Calu3 (cell line): Measurements from ENCODE around the gene PXMP2. TPM values are rescaled to one million over a fixed set of nuclear protein-coding genes. Genes with fewer than 3 reads are reported as not detected.
"Not testable (repeated sequence)": the region's sequence is repeated elsewhere in the genome, so short reads cannot be mapped to it uniquely, and the experiment has no call there.

Source experiments
- BruUV-seq: library from RNA; stranded (reverse); fragments of 400-500 nt; replicated peaks from 2 replicates; lab custom pipeline; 2021; lab: Mats Ljungman, UMichigan
- CTCF ChIA-PET: fragments of 300-600 bp; sonication (Branson Sonifier 250); formaldehyde crosslinking; loops from one replicate; lab custom pipeline; 2022; ENCODE audit warnings: antibody characterized with exemption; lab: Charles Lee
- DNase-seq: peaks from one replicate; pipeline ENCODE4 v3.0.0; 2022
- H3K27ac Mint-ChIP-seq: one replicate; pipeline ENCODE4 v1.8.0; 2022; ENCODE audit warnings: mixed read lengths; ENCODE audit not compliant: unreplicated experiment
- H3K27me3 Mint-ChIP-seq: one replicate; pipeline ENCODE4 v1.8.0; 2022; ENCODE audit warnings: mixed read lengths; ENCODE audit not compliant: unreplicated experiment
- H3K36me3 Mint-ChIP-seq: one replicate; pipeline ENCODE4 v1.8.0; 2022; ENCODE audit warnings: mild to moderate bottlenecking, moderate library complexity, mixed read lengths; ENCODE audit not compliant: insufficient read depth, unreplicated experiment
- H3K4me1 Mint-ChIP-seq: one replicate; pipeline ENCODE4 v1.8.0; 2022; ENCODE audit warnings: mild to moderate bottlenecking, low read depth, mixed read lengths; ENCODE audit not compliant: unreplicated experiment
- H3K4me3 Mint-ChIP-seq: one replicate; pipeline ENCODE4 v1.8.0; 2022; ENCODE audit warnings: mild to moderate bottlenecking, low read depth, moderate library complexity, mixed read lengths; ENCODE audit not compliant: unreplicated experiment
- H3K9me3 Mint-ChIP-seq: one replicate; pipeline ENCODE4 v1.8.0; 2022; ENCODE audit warnings: low read depth, mixed read lengths; ENCODE audit not compliant: unreplicated experiment
- CTCF ChIP-seq: fragments of 200-600 bp; IDR thresholded peaks from one replicate; pipeline ENCODE4 v1.8.0; 2022; ENCODE audit warnings: antibody characterized with exemption; ENCODE audit not compliant: unreplicated experiment
- intact Hi-C: fragments of 100-400 bp; cut with micrococcal nuclease; formaldehyde crosslinking; loops from one replicate; pipeline ENCODE4 v1.10.0; 2022; ENCODE audit not compliant: unreplicated experiment
- total RNA-seq: library from RNA; stranded (reverse); gene quantifications from 2 replicates; pipeline ENCODE4 v1.2.3, GENCODE V29; 2022

PXMP2 gene
- total RNA-seq, 1 experiment from 2014 or later = 41.9 TPM

DNA sequence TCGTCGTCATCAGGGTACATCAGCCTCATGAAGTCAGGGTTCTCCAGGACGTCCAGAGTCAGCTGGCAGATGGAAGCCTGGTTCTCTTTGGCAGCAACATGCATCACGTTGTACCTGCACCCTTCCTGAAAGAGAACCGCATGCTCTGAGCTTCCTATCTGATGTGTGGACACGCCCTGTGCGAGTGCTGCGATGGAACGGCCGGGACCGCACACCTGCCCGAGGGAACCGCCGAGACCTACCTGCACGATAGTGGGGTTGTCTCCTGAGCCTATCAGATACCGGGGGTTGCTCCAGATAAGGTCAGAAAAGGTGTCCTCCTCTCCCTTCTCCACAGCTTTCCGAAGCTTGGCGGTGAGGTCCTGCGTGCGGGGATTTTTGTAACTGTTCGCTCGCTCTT is 60.5 kb downstream of the PXMP2 start:
- Mint-ChIP-seq H3K4me1 (peaks cover 8% of the 10 kb centered on the region), H3K36me3 (peaks cover 97% of the 10 kb centered on the region)

GRCh38 chr12:132748319-132748718 is 60.9 kb downstream of the PXMP2 start:
- no peak overlapping the region for H3K27ac Mint-ChIP-seq
- CTCF ChIA-PET = no interaction called here
- no peaks in the 10 kb centered on the region for H3K27me3 Mint-ChIP-seq
- H3K4me3 Mint-ChIP-seq = no peak overlapping the region
- intact Hi-C loops = no loop called here
- H3K36me3 Mint-ChIP-seq = peaks cover 97% of the 10 kb centered on the region
- H3K9me3 Mint-ChIP-seq = no peaks in the 10 kb centered on the region
- no TSS peak for BruUV-seq
- no peak for DNase-seq
- peaks cover 7% of the 10 kb centered on the region for H3K4me1 Mint-ChIP-seq
- TF ChIP-seq CTCF = no peak

More for the DNA sequence above, 60.5 kb downstream of the PXMP2 start:
- no peak for TF ChIP-seq CTCF
- Mint-ChIP-seq H3K27ac (no peak overlapping the region), H3K9me3 (no peaks in the 10 kb centered on the region), H3K27me3 (no peaks in the 10 kb centered on the region), H3K4me3 (no peak overlapping the region)
- intact Hi-C loops = no loop called here
- CTCF ChIA-PET = no interaction called here
- no peak for DNase-seq
- BruUV-seq = no TSS peak

- H3K27me3 Mint-ChIP-seq, H3K4me1 Mint-ChIP-seq, intact Hi-C loops, H3K27ac Mint-ChIP-seq, CTCF ChIA-PET, H3K4me3 Mint-ChIP-seq, BruUV-seq, DNase-seq, H3K9me3 Mint-ChIP-seq: not testable (repeated sequence)
- H3K36me3 Mint-ChIP-seq = peaks cover 95% of the 10 kb centered on the region
These were observed 66.3 kb downstream of the PXMP2 start for GRCh38 chr12:132753670-132754069.

GRCh38 chr12:132754160-132754932 is 67.0 kb downstream of the PXMP2 start:
- H3K27me3 Mint-ChIP-seq = no peaks in the 10 kb centered on the region
- no peaks in the 10 kb centered on the region for H3K4me1 Mint-ChIP-seq
- no peak overlapping the region for H3K27ac Mint-ChIP-seq
- CTCF ChIA-PET = no interaction called here
- intact Hi-C loops = no loop called here
- H3K9me3 Mint-ChIP-seq = no peaks in the 10 kb centered on the region
- no peak for DNase-seq
- peaks cover 91% of the 10 kb centered on the region for H3K36me3 Mint-ChIP-seq
- TSS peak; percentile 0 for BruUV-seq
- no peak for TF ChIP-seq CTCF
- H3K4me3 Mint-ChIP-seq = no peak overlapping the region

Other genes with a start within 250 kb of the PXMP2 start
- 118 and 119 TPM in 2 replicates for gene FBRSL1, start 197.4 kb upstream of the PXMP2 start, total RNA-seq
- not detected in 2 replicates for gene LRCOL1, start 77.0 kb upstream of the PXMP2 start, total RNA-seq
- gene P2RX2, start 68.8 kb upstream of the PXMP2 start, total RNA-seq = not detected in 2 replicates
- gene POLE, start 245 bp upstream of the PXMP2 start, total RNA-seq = 179 and 200 TPM in 2 replicates
- 100 and 101 TPM in 2 replicates for gene PGAM5, start 23.3 kb downstream of the PXMP2 start, total RNA-seq
- 175 and 190 TPM in 2 replicates for gene ANKLE2, start 74.2 kb downstream of the PXMP2 start, total RNA-seq
- 116 and 117 TPM in 2 replicates for gene GOLGA3, start 141.3 kb downstream of the PXMP2 start, total RNA-seq
- 47.2 and 49.5 TPM in 2 replicates for gene CHFR, start 200.0 kb downstream of the PXMP2 start, total RNA-seq